ENCODE data around the gene NAA15.
"Not testable (repeated sequence)": the region's sequence is repeated elsewhere in the genome, so short reads cannot be mapped to it uniquely, and the experiment has no call there.

Gene NAA15

GRCh38 chr4:139301113-139301820 is at the start of gene NAA15:
NAA15 (plus strand) TSS chr4:139301505; CDS start chr4:139301778, 273 bp downstream.
- H3K4me3 Mint-ChIP-seq = peak within 1 kb of the TSS; percentile 100
- H3K27ac Mint-ChIP-seq = peak within 1 kb of the TSS; percentile 100
- H3K9me3 Mint-ChIP-seq = no peaks in the 10 kb centered on the region
- H3K4me1 Mint-ChIP-seq = peaks cover 38% of the 10 kb centered on the region
- ATAC-seq (peak; percentile 91), DNase-seq (ENCODE audit: low spot score in 2 of 2) (peak; percentile 85 to 99)
- peaks cover 52% of the 10 kb centered on the region for H3K36me3 Mint-ChIP-seq

- Mint-ChIP-seq H3K4me1 (no peaks in the 10 kb centered on the region), H3K4me3 (no peak overlapping the region), H3K36me3 (no peaks in the 10 kb centered on the region), H3K9me3 (no peaks in the 10 kb centered on the region), H3K27ac (no peak overlapping the region)
- no peak for ATAC-seq
- no peak for DNase-seq (ENCODE audit: low spot score in 2 of 2)
Observed at GRCh38 chr4:139253046-139253445, 48.3 kb upstream of the NAA15 start.

DNA sequence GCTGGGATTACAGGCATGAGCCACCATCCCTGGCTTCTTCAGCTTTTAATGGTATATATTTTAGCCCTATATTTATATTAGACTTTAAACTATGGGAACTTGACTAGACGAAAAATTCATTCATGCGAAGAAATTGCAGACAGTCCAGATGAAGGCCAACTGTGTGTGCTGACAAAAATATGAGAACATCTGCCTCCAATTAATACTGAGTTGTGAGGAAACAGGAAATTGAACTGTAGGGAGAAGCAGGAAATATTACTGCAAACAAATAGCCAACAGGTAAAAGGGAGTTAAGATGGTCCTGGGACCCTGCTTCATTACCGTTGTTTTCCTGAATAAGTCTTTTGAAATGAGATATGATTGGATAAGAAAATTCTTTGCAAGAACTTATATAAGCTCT is 47.6 kb upstream of the NAA15 start:
- Mint-ChIP-seq H3K4me1 (no peaks in the 10 kb centered on the region), H3K27ac (no peak overlapping the region), H3K36me3 (no peaks in the 10 kb centered on the region), H3K9me3 (no peaks in the 10 kb centered on the region), H3K4me3 (no peak overlapping the region)
- no peak for ATAC-seq
- DNase-seq (ENCODE audit: low spot score in 2 of 2) = peak in 1 of 2 donors; percentile 10

- not testable (repeated sequence) for H3K9me3 Mint-ChIP-seq, H3K4me1 Mint-ChIP-seq, H3K36me3 Mint-ChIP-seq, H3K4me3 Mint-ChIP-seq, H3K27ac Mint-ChIP-seq, ATAC-seq
- peak in 1 of 2 donors; percentile 17 for DNase-seq (ENCODE audit: low spot score in 2 of 2)
Observed at GRCh38 chr4:139255581-139255980, 45.7 kb upstream of the NAA15 start.

GRCh38 chr4:139256349-139256748 is 45.0 kb upstream of the NAA15 start:
- Mint-ChIP-seq H3K36me3 (no peaks in the 10 kb centered on the region), H3K9me3 (no peaks in the 10 kb centered on the region)

GRCh38 chr4:139265654-139266053 is 35.7 kb upstream of the NAA15 start:
- H3K27ac Mint-ChIP-seq = no peak overlapping the region
- no peak overlapping the region for H3K4me3 Mint-ChIP-seq
- no peak for DNase-seq (ENCODE audit: low spot score in 2 of 2)
- H3K36me3 Mint-ChIP-seq = peaks cover 6% of the 10 kb centered on the region
- no peak for ATAC-seq
- H3K4me1 Mint-ChIP-seq = peaks cover 20% of the 10 kb centered on the region
- H3K9me3 Mint-ChIP-seq = no peaks in the 10 kb centered on the region

More at GRCh38 chr4:139256349-139256748, 45.0 kb upstream of the NAA15 start:
- no peak for ATAC-seq
- Mint-ChIP-seq H3K4me3 (no peak overlapping the region), H3K4me1 (no peaks in the 10 kb centered on the region), H3K27ac (no peak overlapping the region)
- no peak for DNase-seq (ENCODE audit: low spot score in 2 of 2)

- peaks cover 20% of the 10 kb centered on the region for H3K4me1 Mint-ChIP-seq
- no peaks in the 10 kb centered on the region for H3K9me3 Mint-ChIP-seq
- H3K36me3 Mint-ChIP-seq = peaks cover 6% of the 10 kb centered on the region
- H3K4me3 Mint-ChIP-seq = peak overlapping the region; percentile 44
- peak overlapping the region; percentile 48 for H3K27ac Mint-ChIP-seq
- DNase-seq (ENCODE audit: low spot score in 2 of 2) (no peak), ATAC-seq (peak; percentile 20)
Observed at GRCh38 chr4:139266208-139266582, 35.1 kb upstream of the NAA15 start.

GRCh38 chr4:139266583-139267257 is 34.6 kb upstream of the NAA15 start:
- H3K27ac Mint-ChIP-seq = peak overlapping the region; percentile 48
- peak; percentile 67 to 92 for DNase-seq (ENCODE audit: low spot score in 2 of 2)
- H3K9me3 Mint-ChIP-seq = no peaks in the 10 kb centered on the region
- H3K36me3 Mint-ChIP-seq = peaks cover 6% of the 10 kb centered on the region
- H3K4me3 Mint-ChIP-seq = peak overlapping the region; percentile 44
- peaks cover 20% of the 10 kb centered on the region for H3K4me1 Mint-ChIP-seq
- ATAC-seq = peak; percentile 98

DNA sequence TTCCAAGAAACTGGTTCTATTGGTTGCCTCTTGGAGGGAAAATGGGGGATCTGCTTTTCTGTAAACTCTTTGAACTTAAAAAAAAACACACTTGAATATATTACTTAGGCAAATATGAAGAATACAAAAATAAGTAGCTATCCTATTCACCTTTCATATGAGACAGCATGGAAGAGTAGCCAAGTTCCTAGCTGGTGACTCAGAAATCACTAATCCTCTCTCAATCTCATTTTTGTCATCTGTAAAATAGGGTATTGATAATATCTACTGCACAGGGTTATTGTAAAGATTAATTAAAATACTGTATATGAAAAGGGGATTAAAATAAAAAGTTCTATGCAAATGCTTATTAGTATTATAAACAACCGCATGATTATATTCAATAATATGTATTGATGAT is 34.0 kb upstream of the NAA15 start:
- DNase-seq (ENCODE audit: low spot score in 2 of 2) (no peak), ATAC-seq (no peak)
- H3K27ac Mint-ChIP-seq = no peak overlapping the region
- peak overlapping the region; percentile 44 for H3K4me3 Mint-ChIP-seq
- H3K9me3 Mint-ChIP-seq = no peaks in the 10 kb centered on the region
- H3K4me1 Mint-ChIP-seq = peaks cover 20% of the 10 kb centered on the region
- peaks cover 6% of the 10 kb centered on the region for H3K36me3 Mint-ChIP-seq

DNA sequence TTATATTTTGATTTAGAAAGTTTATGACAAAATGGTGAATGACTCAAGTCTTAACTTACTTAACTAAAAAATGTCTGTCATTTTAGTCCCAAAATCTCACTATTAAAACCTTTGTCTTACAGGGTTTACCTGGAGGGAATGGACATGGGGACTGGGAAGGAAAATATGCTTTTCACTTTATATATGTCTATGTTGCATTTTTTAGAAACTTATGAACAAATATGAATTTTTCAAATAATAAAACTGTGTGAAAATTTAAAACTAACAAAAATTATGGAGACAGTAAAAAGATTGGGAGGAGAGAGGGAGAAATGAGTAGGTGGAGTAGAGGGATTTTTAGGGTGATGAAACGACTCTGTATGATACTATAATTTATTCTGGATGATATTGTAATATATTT is 27.5 kb upstream of the NAA15 start:
- Mint-ChIP-seq H3K36me3 (no peaks in the 10 kb centered on the region), H3K4me1 (peaks cover 3% of the 10 kb centered on the region), H3K4me3 (no peak overlapping the region), H3K9me3 (no peaks in the 10 kb centered on the region), H3K27ac (no peak overlapping the region)
- DNase-seq (ENCODE audit: low spot score in 2 of 2) (no peak), ATAC-seq (no peak)

GRCh38 chr4:139274790-139275189 is 26.5 kb upstream of the NAA15 start:
- no peaks in the 10 kb centered on the region for H3K9me3 Mint-ChIP-seq

DNA sequence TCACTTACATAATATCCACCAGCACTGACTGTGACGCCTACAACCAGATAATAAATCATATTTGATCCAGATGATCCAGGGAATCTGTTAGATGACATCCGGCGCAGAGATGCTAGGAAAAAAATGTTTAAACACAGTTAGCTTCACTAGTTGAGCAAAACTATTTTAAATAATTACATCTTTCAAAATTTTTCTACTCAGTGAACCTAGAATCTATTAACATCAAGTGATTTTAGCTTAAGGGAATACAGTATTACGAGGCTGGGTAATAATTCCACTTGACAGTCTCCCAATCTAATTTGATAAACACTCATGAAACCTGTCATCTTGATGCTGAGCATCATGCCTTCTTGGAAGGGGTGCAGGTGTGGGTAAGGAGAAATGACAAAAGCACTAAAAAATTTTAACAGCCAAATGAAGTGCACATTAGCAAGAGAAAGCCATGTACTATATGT is 26.0 kb upstream of the NAA15 start:
- no peak for DNase-seq (ENCODE audit: low spot score in 2 of 2)
- no peak for ATAC-seq

More at GRCh38 chr4:139274790-139275189, 26.5 kb upstream of the NAA15 start:
- no peak overlapping the region for H3K4me3 Mint-ChIP-seq
- DNase-seq (ENCODE audit: low spot score in 2 of 2) = no peak
- H3K27ac Mint-ChIP-seq = no peak overlapping the region
- no peaks in the 10 kb centered on the region for H3K36me3 Mint-ChIP-seq
- peaks cover 12% of the 10 kb centered on the region for H3K4me1 Mint-ChIP-seq
- no peak for ATAC-seq

DNA sequence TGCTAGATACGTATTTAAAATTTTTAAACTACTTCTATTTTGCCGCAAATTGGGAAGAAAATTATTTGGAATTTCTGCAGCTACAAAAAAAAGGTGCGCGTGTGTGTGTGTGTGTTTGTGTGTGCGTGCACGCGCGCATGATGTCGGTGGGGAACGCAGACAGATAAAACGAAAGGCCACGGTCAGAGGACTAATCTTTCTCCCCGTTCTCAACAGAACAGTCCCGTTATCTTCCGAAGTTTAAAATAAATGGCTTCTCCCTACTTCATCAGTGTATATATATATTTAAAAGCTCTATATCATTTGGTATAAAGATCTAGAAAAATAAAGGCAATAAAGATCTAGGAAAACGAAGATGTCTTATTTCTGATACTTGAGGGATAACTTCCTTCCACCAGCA is 22.8 kb upstream of the NAA15 start:
- ATAC-seq (no peak), DNase-seq (ENCODE audit: low spot score in 2 of 2) (peak in 1 of 2 donors; percentile 13)
- no peak overlapping the region for H3K27ac Mint-ChIP-seq
- peak overlapping the region; percentile 74 for H3K4me3 Mint-ChIP-seq
- H3K9me3 Mint-ChIP-seq = no peaks in the 10 kb centered on the region
- no peaks in the 10 kb centered on the region for H3K36me3 Mint-ChIP-seq
- peaks cover 18% of the 10 kb centered on the region for H3K4me1 Mint-ChIP-seq

More for the DNA sequence above, 26.0 kb upstream of the NAA15 start:
- Mint-ChIP-seq H3K27ac (no peak overlapping the region), H3K36me3 (no peaks in the 10 kb centered on the region), H3K9me3 (no peaks in the 10 kb centered on the region), H3K4me1 (peaks cover 17% of the 10 kb centered on the region), H3K4me3 (no peak overlapping the region)

GRCh38 chr4:139278912-139279759 is 22.2 kb upstream of the NAA15 start:
- Mint-ChIP-seq H3K4me3 (peak overlapping the region; percentile 74), H3K9me3 (no peaks in the 10 kb centered on the region), H3K4me1 (peaks cover 18% of the 10 kb centered on the region), H3K27ac (no peak overlapping the region), H3K36me3 (no peaks in the 10 kb centered on the region)
- DNase-seq (ENCODE audit: low spot score in 2 of 2) = no peak
- ATAC-seq = peak; percentile 55
